ENCODE results near the gene ATG2B.

The ATG2B gene

DNA sequence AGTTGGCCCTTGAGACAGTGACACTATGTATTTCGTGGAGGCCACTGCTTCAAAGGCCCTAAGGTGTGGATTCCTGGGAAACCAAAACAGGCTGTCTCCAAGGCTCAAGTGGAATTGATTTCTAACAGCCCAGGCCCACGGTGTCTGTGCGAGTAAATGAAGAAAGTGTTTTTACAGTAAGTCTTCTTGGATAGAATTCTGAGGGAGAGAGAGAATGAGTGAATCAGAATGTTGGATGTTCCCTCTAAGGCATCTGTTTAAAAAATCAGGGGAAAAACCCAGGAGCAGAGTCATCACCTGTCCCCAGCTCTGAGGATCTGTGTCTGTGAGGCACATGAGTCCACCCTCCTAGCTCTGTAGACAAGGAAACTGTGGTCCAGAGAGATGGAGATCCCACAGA, 129.5 kb downstream of the ATG2B start:
- DNase-seq = no peak
- intact Hi-C loops (cut with DNase I) = no loop called here

DNA sequence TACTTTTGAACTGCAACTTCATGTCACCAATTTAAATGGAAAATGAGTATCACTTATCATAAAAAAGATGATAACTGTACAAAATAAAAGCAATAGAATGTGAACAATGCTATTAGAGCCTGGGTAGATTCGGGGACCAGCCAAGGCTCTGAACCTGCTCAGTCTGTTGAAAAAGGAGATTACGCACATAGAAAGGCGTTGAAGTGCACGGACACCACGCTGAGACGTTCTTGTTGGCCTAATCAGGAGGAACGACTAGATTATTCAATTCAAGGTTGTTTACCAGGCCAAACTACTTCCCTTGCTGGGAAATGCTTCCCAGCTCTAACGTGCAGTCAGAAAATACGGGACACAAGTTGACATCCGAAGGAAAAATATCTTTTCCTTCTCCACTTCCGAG, 130.6 kb downstream of the ATG2B start:
- peak in 1 of 10 donors; percentile 34 for DNase-seq
- intact Hi-C loops (cut with DNase I) = no loop called here

DNA sequence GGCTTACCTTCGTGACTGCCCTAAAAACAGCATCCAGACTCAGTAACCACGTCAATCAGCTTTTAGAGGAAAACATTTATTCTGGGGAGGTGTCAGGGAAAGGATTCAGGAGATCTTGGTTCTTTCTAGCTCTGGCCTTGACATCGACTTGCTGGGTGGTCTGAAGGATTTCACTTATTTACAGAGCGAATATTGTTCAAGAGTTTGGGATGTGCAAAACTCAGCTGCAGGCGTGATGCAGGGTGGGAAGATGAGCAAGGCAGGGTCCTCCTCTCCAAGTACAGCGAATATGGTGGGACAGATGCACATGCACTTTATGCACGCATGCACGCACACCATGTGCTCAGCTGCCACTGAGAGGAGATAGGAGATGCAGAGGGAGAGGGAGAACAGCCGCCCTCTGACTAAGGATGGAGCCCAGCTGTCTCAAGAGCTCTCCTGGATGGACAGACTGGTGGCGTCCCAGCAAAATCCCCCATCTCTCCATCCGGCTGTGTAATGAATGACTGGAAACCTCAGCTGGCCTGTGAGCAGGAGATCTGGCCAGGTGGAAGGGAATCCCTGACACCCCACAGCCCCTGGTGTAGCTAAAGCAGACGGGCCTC, 131.5 kb downstream of the ATG2B start:
- intact Hi-C loops (cut with DNase I) = no loop called here
- peak in 1 of 10 donors; percentile 38 for DNase-seq

DNA sequence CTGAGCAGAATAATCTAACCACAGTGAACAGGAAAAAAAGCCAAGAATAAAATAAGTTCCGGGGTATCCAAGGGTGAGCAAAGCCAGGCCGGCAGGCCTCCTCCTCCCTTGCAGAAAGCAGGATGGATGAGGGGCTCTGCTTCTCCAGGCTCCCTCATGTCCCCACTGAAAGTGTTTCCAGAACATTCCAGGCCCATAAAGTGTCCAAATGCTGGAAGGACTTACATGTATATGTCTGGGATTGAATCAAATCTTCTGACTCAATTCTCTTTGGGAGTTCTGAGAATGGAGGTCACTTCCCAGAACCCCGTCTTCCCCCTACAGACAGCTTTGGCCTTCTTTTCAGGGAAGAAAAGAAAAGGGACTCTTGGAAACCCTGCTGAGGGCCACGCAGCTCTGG, 132.1 kb downstream of the ATG2B start:
- DNase-seq = peak in 1 of 10 donors; percentile 44
- intact Hi-C loops (cut with DNase I) = no loop called here

DNA sequence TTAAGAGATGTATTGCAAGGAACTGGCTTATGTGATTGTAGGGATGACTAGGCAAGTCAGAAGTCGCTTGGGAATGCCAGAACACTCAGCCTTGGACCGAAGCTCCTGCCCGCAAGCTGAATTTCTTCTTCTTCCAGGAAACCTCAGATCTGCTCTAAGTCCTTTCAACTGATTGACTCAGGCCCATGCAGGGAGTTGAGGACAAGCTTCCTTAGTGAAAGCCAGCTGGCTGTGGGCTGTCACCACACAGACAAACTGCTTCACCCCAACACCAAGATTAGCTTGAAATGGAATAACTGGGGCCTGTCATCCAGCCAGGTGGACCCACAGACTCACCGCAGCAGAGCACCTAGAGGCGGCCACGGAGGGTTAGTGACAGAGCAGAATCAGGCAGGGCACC, 133.8 kb downstream of the ATG2B start:
- intact Hi-C loops (cut with DNase I) = no loop called here
- peak in 1 of 10 donors; percentile 41 for DNase-seq

Measured in posterior cingulate gyrus (tissue), 11 donors.